ENCODE measurements around the gene NR6A1. TPM values are rescaled to one million over a fixed set of nuclear protein-coding genes. Genes with fewer than 3 reads are reported as not detected.

The NR6A1 gene
- total RNA-seq, 1 experiment from 2014 or later = 164 TPM

DNA sequence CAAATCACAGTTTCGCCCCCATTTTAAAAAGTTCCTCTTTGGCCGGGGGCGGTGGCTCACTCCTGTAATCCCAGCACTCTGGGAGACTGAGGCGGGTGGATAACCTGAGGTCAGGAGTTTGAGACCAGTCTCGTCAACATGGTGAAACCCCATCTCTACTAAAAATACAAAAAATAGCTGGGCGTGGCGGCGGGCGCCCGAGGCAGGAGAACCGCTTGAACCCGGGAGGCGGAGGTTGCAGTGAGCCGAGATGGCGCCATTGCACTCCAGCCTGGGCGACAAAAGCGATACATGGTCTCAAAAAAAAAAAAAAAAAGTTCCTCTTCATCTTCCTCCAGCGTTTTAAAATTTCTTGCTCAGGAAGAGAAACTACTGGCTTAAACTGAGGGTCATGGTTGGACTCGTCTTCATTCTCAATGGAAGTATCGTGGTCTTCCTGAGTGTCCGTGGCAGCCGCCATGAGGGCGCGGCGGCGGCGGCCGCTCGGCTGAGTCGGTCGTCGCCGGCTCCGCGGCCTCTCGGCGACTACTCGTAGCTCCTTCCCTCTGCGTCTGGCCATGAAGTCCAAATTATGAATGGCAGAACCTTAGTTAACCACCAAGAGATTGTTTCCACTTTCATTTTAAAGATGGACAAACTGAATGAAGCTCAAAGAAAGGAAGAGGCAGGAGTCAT is 171.9 kb downstream of the NR6A1 start (continued):
- TF ChIP-seq, protein P1, sequence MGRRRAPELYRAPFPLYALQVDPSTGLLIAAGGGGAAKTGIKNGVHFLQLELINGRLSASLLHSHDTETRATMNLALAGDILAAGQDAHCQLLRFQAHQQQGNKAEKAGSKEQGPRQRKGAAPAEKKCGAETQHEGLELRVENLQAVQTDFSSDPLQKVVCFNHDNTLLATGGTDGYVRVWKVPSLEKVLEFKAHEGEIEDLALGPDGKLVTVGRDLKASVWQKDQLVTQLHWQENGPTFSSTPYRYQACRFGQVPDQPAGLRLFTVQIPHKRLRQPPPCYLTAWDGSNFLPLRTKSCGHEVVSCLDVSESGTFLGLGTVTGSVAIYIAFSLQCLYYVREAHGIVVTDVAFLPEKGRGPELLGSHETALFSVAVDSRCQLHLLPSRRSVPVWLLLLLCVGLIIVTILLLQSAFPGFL (CRISPR knock-in tag; IDR thresholded peaks at IDR 0.05; ENCODE audit: borderline replicate concordance) = no peak
- TF ChIP-seq EMX1 (CRISPR knock-in tag; IDR thresholded peaks at IDR 0.05) (no peak), ZNF423 (CRISPR knock-in tag; IDR thresholded peaks at IDR 0.05) (no peak), TP53 (CRISPR knock-in tag; IDR thresholded peaks at IDR 0.05) (no peak), MXD4 (CRISPR knock-in tag; IDR thresholded peaks at IDR 0.05; ENCODE audit: borderline replicate concordance) (no peak)

DNA sequence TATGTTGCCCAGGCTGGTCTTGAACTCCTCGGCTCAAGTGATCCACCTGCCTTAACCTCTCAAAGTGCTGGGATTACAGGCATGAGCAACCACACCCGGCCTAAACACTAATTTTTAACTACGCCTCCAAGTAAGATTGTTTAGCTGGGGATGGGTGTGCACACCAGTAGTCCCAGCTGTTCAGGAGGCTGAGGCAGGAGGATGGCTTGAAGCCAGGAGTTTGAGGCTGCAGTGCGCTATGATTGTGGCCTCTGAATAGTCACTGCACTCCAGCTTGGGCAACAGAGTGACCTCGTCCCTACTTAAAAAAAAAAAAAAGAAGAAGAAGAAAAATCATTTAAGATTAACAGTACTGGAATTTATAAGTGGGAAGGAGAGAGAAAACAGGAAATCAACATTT is 173.1 kb downstream of the NR6A1 start:
- TF ChIP-seq RELA (CRISPR knock-in tag; IDR thresholded peaks at IDR 0.05; ENCODE audit: borderline replicate concordance) (no peak), TP53 (CRISPR knock-in tag; IDR thresholded peaks at IDR 0.05) (no peak), NFYB (CRISPR knock-in tag; conservative IDR thresholded peaks at IDR 0.05; ENCODE audit: low read depth) (no peak), ZNF396 (CRISPR knock-in tag; IDR thresholded peaks at IDR 0.05; ENCODE audit: borderline replicate concordance) (no peak), RORB (CRISPR knock-in tag; IDR thresholded peaks at IDR 0.05) (no peak), IRF2 (CRISPR knock-in tag; IDR thresholded peaks at IDR 0.05; ENCODE audit: borderline replicate concordance, low read depth) (no peak), CBFB (CRISPR knock-in tag; IDR thresholded peaks at IDR 0.05; ENCODE audit: low read depth) (no peak)
- TF ChIP-seq, protein P2, sequence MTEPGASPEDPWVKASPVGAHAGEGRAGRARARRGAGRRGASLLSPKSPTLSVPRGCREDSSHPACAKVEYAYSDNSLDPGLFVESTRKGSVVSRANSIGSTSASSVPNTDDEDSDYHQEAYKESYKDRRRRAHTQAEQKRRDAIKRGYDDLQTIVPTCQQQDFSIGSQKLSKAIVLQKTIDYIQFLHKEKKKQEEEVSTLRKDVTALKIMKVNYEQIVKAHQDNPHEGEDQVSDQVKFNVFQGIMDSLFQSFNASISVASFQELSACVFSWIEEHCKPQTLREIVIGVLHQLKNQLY (CRISPR knock-in tag; IDR thresholded peaks at IDR 0.05) = no peak
- TF ChIP-seq, protein P3, sequence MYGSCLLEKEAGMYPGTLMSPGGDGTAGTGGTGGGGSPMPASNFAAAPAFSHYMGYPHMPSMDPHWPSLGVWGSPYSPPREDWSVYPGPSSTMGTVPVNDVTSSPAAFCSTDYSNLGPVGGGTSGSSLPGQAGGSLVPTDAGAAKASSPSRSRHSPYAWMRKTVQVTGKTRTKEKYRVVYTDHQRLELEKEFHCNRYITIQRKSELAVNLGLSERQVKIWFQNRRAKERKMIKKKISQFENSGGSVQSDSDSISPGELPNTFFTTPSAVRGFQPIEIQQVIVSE (CRISPR knock-in tag; IDR thresholded peaks at IDR 0.05; ENCODE audit: borderline replicate concordance) = no peak
- TF ChIP-seq, protein P4, sequence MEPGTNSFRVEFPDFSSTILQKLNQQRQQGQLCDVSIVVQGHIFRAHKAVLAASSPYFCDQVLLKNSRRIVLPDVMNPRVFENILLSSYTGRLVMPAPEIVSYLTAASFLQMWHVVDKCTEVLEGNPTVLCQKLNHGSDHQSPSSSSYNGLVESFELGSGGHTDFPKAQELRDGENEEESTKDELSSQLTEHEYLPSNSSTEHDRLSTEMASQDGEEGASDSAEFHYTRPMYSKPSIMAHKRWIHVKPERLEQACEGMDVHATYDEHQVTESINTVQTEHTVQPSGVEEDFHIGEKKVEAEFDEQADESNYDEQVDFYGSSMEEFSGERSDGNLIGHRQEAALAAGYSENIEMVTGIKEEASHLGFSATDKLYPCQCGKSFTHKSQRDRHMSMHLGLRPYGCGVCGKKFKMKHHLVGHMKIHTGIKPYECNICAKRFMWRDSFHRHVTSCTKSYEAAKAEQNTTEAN (CRISPR knock-in tag; IDR thresholded peaks at IDR 0.05) = no peak
- H3K27me3 Mint-ChIP-seq (ENCODE audit: low read depth) = no peaks in the 10 kb centered on the region
- no peak overlapping the region for H3K4me3 Mint-ChIP-seq
- ATAC-seq (no peak), DNase-seq (ENCODE audit: low spot score) (no peak)
- H3K36me3 Mint-ChIP-seq = peaks cover 7% of the 10 kb centered on the region
- peaks cover 64% of the 10 kb centered on the region for H3K4me1 Mint-ChIP-seq
- peaks cover 4% of the 10 kb centered on the region for H3K9me3 Mint-ChIP-seq
- ChIA-PET POLR2A (no interaction called here), CTCF (interaction anchor here (0.6 to 8.4 kb wide), 6 partner anchors 20 to 172 kb away, joined by 3 to 85 read pairs (median 4); partner anchors contain the start of gene NR6A1)
- H3K27ac Mint-ChIP-seq = peak overlapping the region; percentile 30; the same call in 1 of the 2 replicates

DNA sequence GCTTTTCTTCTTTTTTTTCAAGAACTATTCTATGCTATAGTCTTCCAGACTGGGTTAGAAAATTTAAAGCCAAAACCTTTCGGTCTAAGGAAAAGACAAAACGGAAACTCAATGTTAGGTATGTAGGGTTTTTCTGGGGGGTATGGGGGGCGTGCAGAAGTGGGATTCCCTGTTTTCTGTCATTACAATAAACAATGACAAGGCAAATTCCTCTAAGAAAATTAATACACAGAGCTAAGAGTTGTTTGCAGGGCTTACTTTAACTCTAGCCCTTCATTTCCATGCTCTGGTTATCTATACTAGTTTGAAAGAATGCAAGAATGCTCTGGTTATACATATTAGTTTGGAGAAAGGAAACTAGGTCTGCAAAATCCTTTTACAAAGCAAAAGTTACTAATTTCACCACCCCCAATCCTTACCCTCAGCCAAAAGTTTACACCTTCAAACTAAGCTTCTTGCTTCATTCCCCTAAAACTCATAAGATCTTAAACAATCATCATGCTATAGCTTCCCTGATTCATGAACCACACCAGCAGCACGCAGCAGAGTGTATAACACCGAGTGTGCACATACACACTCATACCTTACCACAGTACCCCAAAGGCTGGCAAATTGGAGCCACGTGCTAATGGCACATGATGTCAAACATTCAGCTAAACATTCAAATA is 174.8 kb downstream of the NR6A1 start:
- CTCF ChIA-PET = interaction anchor here (1.3 to 8.4 kb wide), 4 partner anchors 19 to 116 kb away, joined by 4 to 85 read pairs (median 6); no protein-coding TSS in a partner anchor
- no peak overlapping the region for H3K4me3 Mint-ChIP-seq
- H3K27ac Mint-ChIP-seq = peak overlapping the region; percentile 95

More for the DNA sequence above, 174.8 kb downstream of the NR6A1 start:
- TF ChIP-seq CREM (CRISPR knock-in tag; IDR thresholded peaks at IDR 0.05) (no peak), TCF7 (CRISPR knock-in tag; IDR thresholded peaks at IDR 0.05; ENCODE audit: low read depth) (no peak), GABPB1 (CRISPR knock-in tag; IDR thresholded peaks at IDR 0.05) (no peak), ZBTB21 (CRISPR knock-in tag; IDR thresholded peaks at IDR 0.05; ENCODE audit: borderline replicate concordance) (no peak), CBFB (CRISPR knock-in tag; IDR thresholded peaks at IDR 0.05; ENCODE audit: low read depth) (no peak)
- TF ChIP-seq, protein P5, sequence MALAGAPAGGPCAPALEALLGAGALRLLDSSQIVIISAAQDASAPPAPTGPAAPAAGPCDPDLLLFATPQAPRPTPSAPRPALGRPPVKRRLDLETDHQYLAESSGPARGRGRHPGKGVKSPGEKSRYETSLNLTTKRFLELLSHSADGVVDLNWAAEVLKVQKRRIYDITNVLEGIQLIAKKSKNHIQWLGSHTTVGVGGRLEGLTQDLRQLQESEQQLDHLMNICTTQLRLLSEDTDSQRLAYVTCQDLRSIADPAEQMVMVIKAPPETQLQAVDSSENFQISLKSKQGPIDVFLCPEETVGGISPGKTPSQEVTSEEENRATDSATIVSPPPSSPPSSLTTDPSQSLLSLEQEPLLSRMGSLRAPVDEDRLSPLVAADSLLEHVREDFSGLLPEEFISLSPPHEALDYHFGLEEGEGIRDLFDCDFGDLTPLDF (CRISPR knock-in tag; IDR thresholded peaks at IDR 0.05) = no peak
- TF ChIP-seq, protein P6, sequence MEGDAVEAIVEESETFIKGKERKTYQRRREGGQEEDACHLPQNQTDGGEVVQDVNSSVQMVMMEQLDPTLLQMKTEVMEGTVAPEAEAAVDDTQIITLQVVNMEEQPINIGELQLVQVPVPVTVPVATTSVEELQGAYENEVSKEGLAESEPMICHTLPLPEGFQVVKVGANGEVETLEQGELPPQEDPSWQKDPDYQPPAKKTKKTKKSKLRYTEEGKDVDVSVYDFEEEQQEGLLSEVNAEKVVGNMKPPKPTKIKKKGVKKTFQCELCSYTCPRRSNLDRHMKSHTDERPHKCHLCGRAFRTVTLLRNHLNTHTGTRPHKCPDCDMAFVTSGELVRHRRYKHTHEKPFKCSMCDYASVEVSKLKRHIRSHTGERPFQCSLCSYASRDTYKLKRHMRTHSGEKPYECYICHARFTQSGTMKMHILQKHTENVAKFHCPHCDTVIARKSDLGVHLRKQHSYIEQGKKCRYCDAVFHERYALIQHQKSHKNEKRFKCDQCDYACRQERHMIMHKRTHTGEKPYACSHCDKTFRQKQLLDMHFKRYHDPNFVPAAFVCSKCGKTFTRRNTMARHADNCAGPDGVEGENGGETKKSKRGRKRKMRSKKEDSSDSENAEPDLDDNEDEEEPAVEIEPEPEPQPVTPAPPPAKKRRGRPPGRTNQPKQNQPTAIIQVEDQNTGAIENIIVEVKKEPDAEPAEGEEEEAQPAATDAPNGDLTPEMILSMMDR (IDR thresholded peaks at IDR 0.05) = no peak
- Mint-ChIP-seq H3K4me1 (peaks cover 78% of the 10 kb centered on the region), H3K36me3 (peaks cover 7% of the 10 kb centered on the region), H3K27me3 (ENCODE audit: low read depth) (no peaks in the 10 kb centered on the region), H3K9me3 (peaks cover 4% of the 10 kb centered on the region)
- no peak for ATAC-seq
- POLR2A ChIA-PET = interaction anchor here (0.7 to 0.8 kb wide), 2 partner anchors 24 to 180 kb away, joined by 3 read pairs; no protein-coding TSS in a partner anchor
- no peak for DNase-seq (ENCODE audit: low spot score)

All from WTC11 (cell line).